HepG2 (cell line): Measurements from ENCODE around the gene ATF3. TPM values are rescaled to one million over a fixed set of nuclear protein-coding genes. Genes with fewer than 3 reads are reported as not detected.

ENCODE experiments used
- BCLAF1 ChIP-seq: fragments of 450-650 bp; IDR thresholded peaks from 2 replicates; pipeline ENCODE4 v1.6.1; 2017; ENCODE audit warnings: mild to moderate bottlenecking
- BRF2 ChIP-seq: sonication (generic); formaldehyde crosslinking; IDR thresholded peaks from 2 replicates; pipeline ENCODE4 v1.8.1; 2022; ENCODE audit warnings: mild to moderate bottlenecking, missing genetic modification reagents
- DBP ChIP-seq: sonication (generic); formaldehyde crosslinking; IDR thresholded peaks from 2 replicates; pipeline ENCODE4 v1.4.0; 2020; ENCODE audit warnings: missing genetic modification reagents; ENCODE audit errors: not compliant biosample characterization
- KIAA2018 ChIP-seq: sonication (generic); formaldehyde crosslinking; IDR thresholded peaks from 2 replicates; pipeline ENCODE4 v1.5.0; 2020; ENCODE audit warnings: mild to moderate bottlenecking, missing genetic modification reagents, borderline replicate concordance
- NR3C1 ChIP-seq: sonication (generic); formaldehyde crosslinking; IDR thresholded peaks from 2 replicates; pipeline ENCODE4 v1.4.0; 2020; ENCODE audit warnings: missing genetic modification reagents
- REL ChIP-seq: sonication (generic); formaldehyde crosslinking; conservative IDR thresholded peaks from 2 replicates; pipeline ENCODE4 v1.8.0; 2022; ENCODE audit warnings: mild to moderate bottlenecking, missing genetic modification reagents, moderate library complexity
- REXO4 ChIP-seq: sonication (generic); formaldehyde crosslinking; IDR thresholded peaks from 2 replicates; pipeline ENCODE4 v1.8.0; 2022; ENCODE audit warnings: missing genetic modification reagents, mild to moderate bottlenecking, borderline replicate concordance
- SAP130 ChIP-seq: IDR thresholded peaks from 2 replicates; pipeline ENCODE4 v1.6.1; 2016; ENCODE audit warnings: low read depth
- SRSF9 ChIP-seq: fragments of 200-400 bp; formaldehyde crosslinking; IDR thresholded peaks from 2 replicates; pipeline ENCODE4 v1.6.1; 2018; ENCODE audit warnings: borderline replicate concordance, mild to moderate bottlenecking, low read depth, low read length; ENCODE audit not compliant: insufficient read depth, poor library complexity, severe bottlenecking
- SUZ12 ChIP-seq: fragments of 150-350 bp; IDR thresholded peaks from 2 replicates; pipeline ENCODE4 v1.6.1; 2014; ENCODE audit warnings: low read depth, low read length
- ZNF704 ChIP-seq: sonication (generic); formaldehyde crosslinking; IDR thresholded peaks from 2 replicates; pipeline ENCODE4 v1.8.1; 2023; ENCODE audit warnings: mild to moderate bottlenecking, inconsistent platforms, moderate library complexity, missing genetic modification reagents, borderline replicate concordance
- ZNF749 ChIP-seq: sonication (generic); formaldehyde crosslinking; IDR thresholded peaks from 2 replicates; pipeline ENCODE4 v1.8.0; 2022; ENCODE audit warnings: mild to moderate bottlenecking, missing genetic modification reagents, moderate library complexity, borderline replicate concordance
- ZNF878 ChIP-seq: sonication (generic); formaldehyde crosslinking; IDR thresholded peaks from 2 replicates; pipeline ENCODE4 v1.8.1; 2023; ENCODE audit warnings: mild to moderate bottlenecking, missing genetic modification reagents, moderate library complexity
- ZSCAN9 ChIP-seq: IDR thresholded peaks from 2 replicates; pipeline ENCODE4 v1.6.1; 2016; ENCODE audit warnings: borderline replicate concordance
- polyA plus RNA-seq, 8 experiments: library from polyadenylated mRNA; depleted of rRNA in 3 of 8; stranded (reverse) in 7 of 8; unstranded in 1 of 8; fragments of >200 nt; fragmentation: Illumina TruSeq in 4 of 8; extraction: Trizol in 4 of 8; gene quantifications; 2 replicates each; pipeline versions ENCODE4 v1.2.1 to v1.2.3, GENCODE V29; 2011 to 2016; ENCODE audit warnings: low read depth in 4 of 8, missing spikeins in 1 of 8, mixed read lengths in 1 of 8; ENCODE audit not compliant: insufficient read depth in 1 of 8
- total RNA-seq, 5 experiments: library from RNA; depleted of rRNA; stranded (reverse); fragments of >200 nt; fragmentation: Illumina TruSeq; extraction: Trizol; gene quantifications; 2 replicates each; pipeline ENCODE4 v1.2.3, GENCODE V29; 2016; ENCODE audit warnings: low read depth in 1 of 5

The ATF3 gene
- total and polyA plus RNA-seq, 2 of the 13 experiments (the other 11 are each of a cell fraction or from before 2014, with no cell fraction given), result 5.0 to 13.0 TPM

GRCh38 chr1:212608392-212608958 is at the start of gene ATF3 (continued):
- TF ChIP-seq REL (no peak), SRSF9 (no peak), KIAA2018 (no peak), ZSCAN9 (CRISPR knock-in tag) (peak; percentile 77), ZNF878 (CRISPR knock-in tag) (peak; percentile 77), ZNF749 (CRISPR knock-in tag) (no peak; the same call in 1 of the 2 replicates), SUZ12 (no peak), ZNF704 (CRISPR knock-in tag) (no peak; the same call in 1 of the 2 replicates), BCLAF1 (no peak), REXO4 (CRISPR knock-in tag) (no peak), DBP (no peak), SAP130 (peak; percentile 85), NR3C1 (CRISPR knock-in tag) (no peak), BRF2 (CRISPR knock-in tag) (peak; percentile 66; the same call in 1 of the 2 replicates)
